Measurements from ENCODE around the gene TBC1D5.

Gene TBC1D5

GRCh38 chr3:17119201-17120072 lies 623.0 kb downstream of the TBC1D5 start:
- no peak for DNase-seq (ENCODE audit: low read depth in 1 of 2, low spot score in 1 of 2)

- DNase-seq (ENCODE audit: low read depth in 1 of 2, low spot score in 1 of 2): no peak
Measured at GRCh38 chr3:17118771-17119170, 623.7 kb downstream of the TBC1D5 start.

- DNase-seq (ENCODE audit: low read depth in 1 of 2, low spot score in 1 of 2): no peak
Measured at GRCh38 chr3:17116007-17116600, 626.3 kb downstream of the TBC1D5 start.

- no peak for DNase-seq (ENCODE audit: low read depth in 1 of 2, low spot score in 1 of 2)
Measured at GRCh38 chr3:17115186-17115585, 627.2 kb downstream of the TBC1D5 start.

- no peak for DNase-seq (ENCODE audit: low read depth in 1 of 2, low spot score in 1 of 2)
Measured at GRCh38 chr3:17111586-17111985, 630.8 kb downstream of the TBC1D5 start.

GRCh38 chr3:17110660-17111396 lies 631.6 kb downstream of the TBC1D5 start:
- DNase-seq (ENCODE audit: low read depth in 1 of 2, low spot score in 1 of 2): no peak

Measured in activated T-helper 1 cell treated with anti-CD3 and anti-CD28 coated beads, Interleukin-2, amount 50 U/mL, for 16 hours (primary cell).